ACC112 (cell line): ENCODE results near the gene GPR85.
A peak's percentile ranks its signal among the peaks of the same experiment; 100 is the strongest.
"Not testable (repeated sequence)": the region's sequence is repeated elsewhere in the genome, so short reads cannot be mapped to it uniquely, and the experiment has no call there.

Experiments
- H2AFZ ChIP-seq: fragments of 200-600 bp; sonication (generic); one replicate; pipeline ENCODE4 v1.6.0; 2017; ENCODE audit warnings: antibody characterized with exemption, low read length; ENCODE audit not compliant: unreplicated experiment
- H3K27ac ChIP-seq: fragments of 200-600 bp; sonication (generic); 2 replicates; pipeline ENCODE4 v1.5.1; 2014; ENCODE audit warnings: low read depth, mild to moderate bottlenecking, antibody characterized with exemption, low read length, moderate library complexity
- H3K27me3 ChIP-seq: fragments of 200-600 bp; sonication (generic); 2 replicates; pipeline ENCODE4 v1.6.1; 2014; ENCODE audit warnings: mild to moderate bottlenecking, antibody characterized with exemption, low read length, moderate library complexity, mixed read lengths; ENCODE audit not compliant: insufficient read depth
- H3K36me3 ChIP-seq: fragments of 200-600 bp; sonication (generic); 2 replicates; pipeline ENCODE4 v1.6.1; 2016; ENCODE audit warnings: mild to moderate bottlenecking, antibody characterized with exemption, low read length, moderate library complexity, mixed read lengths; ENCODE audit not compliant: insufficient read depth
- H3K4me1 ChIP-seq: fragments of 200-600 bp; sonication (generic); one replicate; pipeline ENCODE4 v1.6.1; 2016; ENCODE audit warnings: low read length, mixed read lengths; ENCODE audit not compliant: insufficient read depth, unreplicated experiment, control insufficient read depth
- H3K4me3 ChIP-seq: fragments of 200-600 bp; sonication (generic); 2 replicates; pipeline ENCODE4 v1.5.1; 2014; ENCODE audit warnings: mild to moderate bottlenecking, low read depth, low read length
- H3K79me2 ChIP-seq: fragments of 200-600 bp; sonication (generic); one replicate; pipeline ENCODE4 v1.6.0; 2016; ENCODE audit warnings: low read length; ENCODE audit not compliant: control insufficient read depth, unreplicated experiment, insufficient read depth

The GPR85 gene, protein sequence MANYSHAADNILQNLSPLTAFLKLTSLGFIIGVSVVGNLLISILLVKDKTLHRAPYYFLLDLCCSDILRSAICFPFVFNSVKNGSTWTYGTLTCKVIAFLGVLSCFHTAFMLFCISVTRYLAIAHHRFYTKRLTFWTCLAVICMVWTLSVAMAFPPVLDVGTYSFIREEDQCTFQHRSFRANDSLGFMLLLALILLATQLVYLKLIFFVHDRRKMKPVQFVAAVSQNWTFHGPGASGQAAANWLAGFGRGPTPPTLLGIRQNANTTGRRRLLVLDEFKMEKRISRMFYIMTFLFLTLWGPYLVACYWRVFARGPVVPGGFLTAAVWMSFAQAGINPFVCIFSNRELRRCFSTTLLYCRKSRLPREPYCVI

DNA sequence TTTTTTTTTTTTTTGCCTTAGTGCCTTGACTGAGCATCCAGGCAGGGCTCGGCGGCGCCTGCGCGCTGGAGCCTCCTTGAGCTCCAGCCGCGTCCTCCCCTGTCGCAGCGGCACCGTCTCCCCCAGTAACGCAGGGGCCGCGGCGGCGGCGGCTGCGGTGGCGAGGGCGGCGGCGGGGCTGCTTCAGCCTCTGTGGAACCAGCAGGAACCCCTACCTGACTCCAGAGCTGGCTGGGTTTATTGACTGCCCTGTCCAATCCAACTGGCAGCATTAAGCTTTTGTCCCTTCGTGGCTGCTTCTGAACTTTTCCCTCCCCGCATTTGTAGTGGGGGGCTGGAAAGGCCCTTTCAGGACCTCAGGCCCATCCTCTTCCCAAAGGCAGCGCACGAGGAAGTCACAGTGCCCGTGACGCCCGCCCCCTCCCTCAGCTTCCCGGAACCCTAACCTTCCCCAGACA, at the start of gene GPR85:
Gene GPR85 (minus strand): TSS at position 397 of the 458 bp plus-strand sequence. CDS start 2,106 bp downstream, outside the sequence.
- H2AFZ ChIP-seq = peak within 1 kb of the TSS; percentile 92
- H3K4me1 ChIP-seq = peaks cover 9% of the 10 kb centered on the region
- H3K4me3 ChIP-seq = peak within 1 kb of the TSS; percentile 81
- peak within 1 kb of the TSS; percentile 91 for H3K27ac ChIP-seq
- no peaks in the 10 kb centered on the region for H3K27me3 ChIP-seq
- H3K36me3 ChIP-seq = no peaks in the 10 kb centered on the region
- H3K79me2 ChIP-seq = no peaks in the 10 kb centered on the region

DNA sequence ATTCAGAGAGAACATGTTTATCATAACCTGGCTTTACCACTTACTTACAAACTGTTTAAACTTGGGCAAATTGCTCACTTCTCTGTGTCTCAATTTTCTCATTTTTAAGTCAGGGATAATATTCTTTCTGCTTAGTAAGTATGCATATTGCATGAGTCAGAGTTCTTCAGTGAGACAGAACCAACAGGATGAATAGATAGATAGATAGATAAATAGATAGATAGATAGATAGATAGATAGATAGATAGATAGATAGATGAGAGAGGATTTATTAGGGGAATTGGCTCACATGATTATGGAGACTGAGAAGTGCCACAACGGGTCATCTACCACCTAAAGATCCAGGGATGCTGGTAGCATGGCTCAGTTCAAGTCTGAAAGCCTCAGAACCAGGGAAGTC, 47.4 kb upstream of the GPR85 start:
- no peak overlapping the region for H3K4me3 ChIP-seq
- no peaks in the 10 kb centered on the region for H3K4me1 ChIP-seq
- H3K36me3 ChIP-seq = no peaks in the 10 kb centered on the region
- H3K27ac ChIP-seq = no peak overlapping the region
- no peaks in the 10 kb centered on the region for H3K79me2 ChIP-seq
- no peak overlapping the region for H2AFZ ChIP-seq
- no peaks in the 10 kb centered on the region for H3K27me3 ChIP-seq

DNA sequence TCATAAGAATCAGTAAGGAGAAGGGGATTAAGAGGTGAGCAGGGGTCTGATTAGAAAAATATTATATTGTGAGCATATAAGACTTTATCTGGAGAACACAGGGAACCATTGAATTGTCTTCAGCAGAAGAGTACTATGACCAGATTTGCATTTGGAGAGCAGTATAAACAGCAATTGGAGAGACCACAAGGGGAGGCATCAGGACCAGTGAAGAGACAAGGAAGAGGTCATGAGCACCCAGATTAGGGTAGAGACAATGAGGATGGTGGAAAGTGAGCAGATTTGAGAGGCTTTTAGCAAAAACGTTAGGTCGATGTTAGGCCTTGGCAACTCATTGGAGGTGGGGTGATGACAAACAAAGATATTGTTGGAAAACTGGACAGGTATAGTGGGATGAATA, 44.7 kb upstream of the GPR85 start:
- Histone ChIP-seq H3K4me3 (no peak overlapping the region), H2AFZ (no peak overlapping the region), H3K27me3 (no peaks in the 10 kb centered on the region), H3K4me1 (no peaks in the 10 kb centered on the region), H3K79me2 (no peaks in the 10 kb centered on the region), H3K36me3 (no peaks in the 10 kb centered on the region), H3K27ac (no peak overlapping the region)

DNA sequence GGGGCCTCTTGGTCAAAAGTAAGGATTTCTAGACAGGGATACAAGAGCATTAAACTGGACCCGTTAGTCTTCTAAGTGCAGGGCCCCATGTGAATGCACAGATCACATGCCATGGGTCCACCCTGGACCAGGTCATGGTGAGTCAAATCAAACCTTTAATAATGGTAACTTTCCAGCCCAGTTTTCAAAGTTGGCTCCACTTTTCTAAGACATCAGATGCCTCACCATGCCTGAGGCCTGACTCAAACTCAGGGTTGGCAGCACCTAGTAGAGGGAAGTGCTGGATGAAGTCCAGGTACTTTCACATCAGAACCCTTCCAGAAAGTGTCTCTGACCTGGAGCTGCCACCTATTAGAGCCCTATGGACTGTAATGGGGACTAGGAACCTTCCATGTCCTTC, 41.4 kb upstream of the GPR85 start:
- no peak overlapping the region for H3K4me3 ChIP-seq
- no peaks in the 10 kb centered on the region for H3K79me2 ChIP-seq
- H3K4me1 ChIP-seq = no peaks in the 10 kb centered on the region
- H3K36me3 ChIP-seq = no peaks in the 10 kb centered on the region
- no peaks in the 10 kb centered on the region for H3K27me3 ChIP-seq
- H3K27ac ChIP-seq = no peak overlapping the region
- no peak overlapping the region for H2AFZ ChIP-seq

DNA sequence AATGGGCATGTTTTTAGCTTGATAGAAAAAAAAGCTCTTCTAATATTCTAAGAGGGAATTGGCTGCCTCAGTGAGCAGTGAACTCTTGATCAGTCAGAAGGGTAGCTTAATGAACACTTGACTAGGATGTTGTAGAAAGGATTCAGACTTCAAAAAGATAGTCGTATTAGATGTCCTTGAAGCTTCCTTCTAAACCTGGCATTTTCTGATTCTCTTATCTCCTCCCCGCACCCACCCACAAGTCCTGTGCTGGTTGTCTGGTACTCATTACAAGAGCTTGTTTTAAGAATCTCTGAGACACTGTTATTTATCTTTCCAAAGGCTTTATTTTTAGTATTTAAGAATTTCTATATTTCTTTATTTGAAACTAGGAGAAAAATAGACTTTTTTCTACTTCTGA, 39.1 kb upstream of the GPR85 start:
- no peak overlapping the region for H3K4me3 ChIP-seq
- no peak overlapping the region for H3K27ac ChIP-seq
- H2AFZ ChIP-seq = no peak overlapping the region
- no peaks in the 10 kb centered on the region for H3K79me2 ChIP-seq
- no peaks in the 10 kb centered on the region for H3K27me3 ChIP-seq
- no peaks in the 10 kb centered on the region for H3K36me3 ChIP-seq
- H3K4me1 ChIP-seq = no peaks in the 10 kb centered on the region

DNA sequence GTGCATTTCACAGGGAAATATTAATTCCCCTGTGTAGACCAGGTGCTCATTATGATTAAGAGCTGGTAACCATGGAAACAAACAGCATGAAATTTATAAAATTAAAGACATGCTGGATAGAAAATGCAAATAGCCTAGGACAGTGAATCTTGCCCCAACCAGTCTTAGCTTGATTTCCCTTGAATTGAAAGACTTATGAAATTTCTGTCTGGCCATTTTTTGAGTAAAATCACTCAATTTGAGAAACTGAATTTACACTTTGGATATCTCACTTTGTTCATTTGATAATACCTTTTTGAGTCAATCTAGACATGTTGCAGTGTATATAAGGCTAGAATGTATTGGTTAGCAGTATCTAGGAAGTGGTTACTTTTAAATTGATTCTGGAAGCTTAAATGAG, 36.1 kb upstream of the GPR85 start:
- no peak overlapping the region for H3K27ac ChIP-seq
- H3K79me2 ChIP-seq = peaks cover 1% of the 10 kb centered on the region
- no peaks in the 10 kb centered on the region for H3K36me3 ChIP-seq
- H2AFZ ChIP-seq = no peak overlapping the region
- no peaks in the 10 kb centered on the region for H3K27me3 ChIP-seq
- no peak overlapping the region for H3K4me3 ChIP-seq
- H3K4me1 ChIP-seq = no peaks in the 10 kb centered on the region

DNA sequence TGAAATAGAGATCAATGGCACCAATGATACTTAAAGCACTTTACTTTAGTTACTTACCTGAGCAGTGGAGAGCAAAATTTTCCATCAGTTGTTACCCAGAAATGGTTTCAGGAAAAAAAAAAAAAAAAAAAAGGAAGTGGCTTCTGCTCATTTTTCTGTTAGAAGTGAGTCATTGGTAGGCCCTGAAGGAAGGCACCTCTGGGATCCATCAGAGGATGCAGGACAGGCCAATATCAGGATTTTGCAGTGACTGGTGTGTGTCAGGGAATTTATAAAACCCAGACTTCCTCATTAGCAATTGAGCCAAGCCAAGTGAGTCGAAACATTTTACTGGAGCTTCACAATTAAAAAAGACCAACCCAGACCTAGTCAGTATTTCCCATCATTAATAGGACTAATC, 34.0 kb upstream of the GPR85 start:
- Histone ChIP-seq H3K27ac (no peak overlapping the region), H3K4me3 (no peak overlapping the region), H3K79me2 (peaks cover 5% of the 10 kb centered on the region), H3K27me3 (no peaks in the 10 kb centered on the region), H2AFZ (no peak overlapping the region), H3K4me1 (no peaks in the 10 kb centered on the region), H3K36me3 (peaks cover 4% of the 10 kb centered on the region; the same call in 1 of the 2 replicates)

DNA sequence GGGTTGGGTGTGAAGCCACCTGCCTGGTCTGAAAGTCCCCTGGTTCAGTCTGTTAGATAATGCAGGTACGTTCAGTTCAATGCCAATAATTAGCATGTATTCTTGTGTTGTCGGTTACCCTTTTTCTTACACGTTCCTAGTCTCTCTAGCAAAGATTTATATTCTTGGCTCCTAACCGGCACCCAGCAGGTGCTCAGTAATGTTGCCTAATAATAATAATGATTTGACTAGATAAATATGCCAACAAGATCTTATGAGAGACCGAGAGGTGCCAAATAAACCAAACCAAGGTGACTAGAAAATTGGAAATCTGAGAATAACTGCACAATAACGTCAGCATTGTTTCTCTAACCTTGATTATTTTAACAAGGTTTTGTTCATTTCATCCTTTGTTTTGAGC, 32.8 kb upstream of the GPR85 start:
- peaks cover 5% of the 10 kb centered on the region for H3K79me2 ChIP-seq
- no peaks in the 10 kb centered on the region for H3K27me3 ChIP-seq
- H3K4me3 ChIP-seq = 0 out of 2 replicates have a peak overlapping the region, but pooled peaks have one; percentile 88
- H3K36me3 ChIP-seq = peaks cover 8% of the 10 kb centered on the region; the same call in 1 of the 2 replicates
- no peak overlapping the region for H3K27ac ChIP-seq
- H2AFZ ChIP-seq = peak overlapping the region; percentile 27
- H3K4me1 ChIP-seq = no peaks in the 10 kb centered on the region

DNA sequence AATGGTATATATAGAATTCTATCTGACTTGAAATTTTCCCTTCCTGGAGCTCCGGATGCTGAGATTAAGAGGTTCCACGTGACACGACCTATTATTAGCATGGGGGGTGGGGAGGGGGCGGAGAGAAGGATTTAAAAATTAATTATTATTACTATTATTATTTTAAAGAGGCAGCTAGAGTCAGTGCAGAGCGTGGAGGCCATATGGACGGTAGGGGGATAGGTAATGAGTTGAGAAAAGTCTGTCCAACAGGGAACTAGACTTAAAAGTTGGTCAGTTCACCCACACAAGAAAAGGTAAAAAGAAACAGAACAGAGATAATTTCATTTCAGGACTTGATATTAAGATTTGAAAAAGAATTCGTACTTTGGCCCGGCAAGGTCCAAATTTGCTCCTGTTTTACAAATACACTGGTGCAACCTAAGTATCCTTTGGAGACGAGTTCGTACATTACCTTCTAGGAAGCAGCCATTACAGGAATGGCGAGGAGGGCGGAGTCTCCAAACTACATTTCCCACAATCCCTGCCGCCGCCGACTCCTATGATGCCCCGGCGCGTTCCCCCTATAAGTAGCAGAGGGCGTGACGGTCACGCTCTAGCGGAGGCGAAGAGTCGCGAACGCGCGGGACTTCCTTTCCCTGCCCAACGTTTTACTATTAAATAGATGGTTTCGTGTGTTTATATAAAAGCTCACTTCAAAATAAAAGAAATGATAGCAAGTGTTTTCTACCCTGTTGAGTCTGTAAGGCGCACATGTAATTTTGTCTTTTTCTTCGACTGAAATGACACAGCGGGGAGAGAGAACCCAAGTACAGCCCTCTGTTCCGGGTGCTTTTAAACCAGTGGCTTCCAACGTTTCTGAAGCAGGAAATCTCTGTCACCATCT, 31.7 kb upstream of the GPR85 start, which contains the start of gene SMIM30:
Gene SMIM30 (minus strand): TSS at position 481 of the 886 bp plus-strand sequence. CDS start 976 bp downstream, outside the sequence.
- Histone ChIP-seq H3K79me2 (peaks cover 5% of the 10 kb centered on the region), H2AFZ (peak within 1 kb of the TSS; percentile 61), H3K4me3 (peak within 1 kb of the TSS; percentile 88), H3K36me3 (peaks cover 8% of the 10 kb centered on the region; the same call in 1 of the 2 replicates), H3K27me3 (no peaks in the 10 kb centered on the region), H3K27ac (peak within 1 kb of the TSS; percentile 29; the same call in 1 of the 2 replicates), H3K4me1 (no peaks in the 10 kb centered on the region)

DNA sequence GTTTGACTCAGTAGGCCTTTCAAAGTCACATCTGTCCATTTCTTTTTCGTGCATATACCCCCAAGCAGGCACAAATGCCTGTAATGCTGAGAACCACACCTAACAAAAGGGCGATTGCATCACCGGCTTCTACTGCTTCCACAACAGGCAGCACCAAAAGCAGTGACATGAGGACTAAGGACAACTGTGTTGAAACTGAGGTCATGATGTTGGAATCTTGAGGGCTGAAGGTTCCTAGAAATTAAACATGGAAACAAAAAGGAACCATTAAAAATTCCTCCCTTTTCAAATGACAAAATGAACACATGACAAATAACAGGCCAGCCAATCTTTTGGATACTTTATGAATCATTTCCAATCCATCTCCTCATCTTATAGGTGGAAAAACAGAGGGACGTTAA, 30.7 kb upstream of the GPR85 start:
- Histone ChIP-seq H2AFZ (peak overlapping the region; percentile 61), H3K4me3 (peak overlapping the region; percentile 88), H3K27ac (peak overlapping the region; percentile 29; the same call in 1 of the 2 replicates)
- not testable (repeated sequence) for H3K79me2 ChIP-seq, H3K27me3 ChIP-seq, H3K4me1 ChIP-seq, H3K36me3 ChIP-seq
